ENCODE results near the gene LYZL4. TPM values are rescaled to one million over a fixed set of nuclear protein-coding genes. Genes with fewer than 3 reads are reported as not detected.

Gene LYZL4
- total RNA-seq, 2 donors from 2014 or later: not detected

GRCh38 chr3:42381551-42382082 lies 28.8 kb downstream of the LYZL4 start:
- Histone ChIP-seq H3K4me3 (no peak overlapping the region), H3K4me1 (no peaks in the 10 kb centered on the region), H3K27me3 (no peaks in the 10 kb centered on the region), H3K27ac (no peak overlapping the region), H3K9ac (ENCODE audit: low read depth in 2 of 2, low read length in 2 of 2) (no peak overlapping the region), H3K36me3 (no peaks in the 10 kb centered on the region), H3K9me3 (no peaks in the 10 kb centered on the region)
- no peak for TF ChIP-seq CTCF (IDR thresholded peaks at IDR 0.05)
- no peak for DNase-seq
- intact Hi-C loops (cut with DNase I): no loop called here

DNA sequence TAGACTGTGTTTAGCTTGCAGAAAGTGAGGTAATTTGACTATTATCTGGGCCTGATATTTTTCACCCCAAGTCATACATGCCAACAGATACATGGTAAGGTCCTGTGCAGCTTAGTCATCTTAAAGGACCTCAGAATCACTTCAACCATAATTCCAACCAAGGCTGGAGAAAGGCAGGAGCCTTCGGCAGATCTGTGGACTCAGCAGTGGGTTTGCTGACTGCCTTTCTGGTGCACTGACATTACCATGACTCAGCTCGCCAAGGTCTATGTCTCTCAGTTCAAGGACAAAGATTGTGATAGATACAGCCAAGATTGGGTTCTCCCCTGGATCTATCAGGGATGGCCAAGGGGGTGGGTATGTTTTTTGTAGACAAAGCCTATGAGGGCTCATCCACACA lies 32.7 kb downstream of the LYZL4 start:
- H3K27ac ChIP-seq: no peak overlapping the region
- intact Hi-C loops (cut with DNase I): no loop called here
- no peak for TF ChIP-seq CTCF (IDR thresholded peaks at IDR 0.05)
- no peaks in the 10 kb centered on the region for H3K27me3 ChIP-seq
- no peak overlapping the region for H3K9ac ChIP-seq (ENCODE audit: low read depth in 2 of 2, low read length in 2 of 2)
- H3K9me3 ChIP-seq: no peaks in the 10 kb centered on the region
- no peaks in the 10 kb centered on the region for H3K4me1 ChIP-seq
- H3K4me3 ChIP-seq: no peak overlapping the region
- H3K36me3 ChIP-seq: no peaks in the 10 kb centered on the region
- DNase-seq: no peak

DNA sequence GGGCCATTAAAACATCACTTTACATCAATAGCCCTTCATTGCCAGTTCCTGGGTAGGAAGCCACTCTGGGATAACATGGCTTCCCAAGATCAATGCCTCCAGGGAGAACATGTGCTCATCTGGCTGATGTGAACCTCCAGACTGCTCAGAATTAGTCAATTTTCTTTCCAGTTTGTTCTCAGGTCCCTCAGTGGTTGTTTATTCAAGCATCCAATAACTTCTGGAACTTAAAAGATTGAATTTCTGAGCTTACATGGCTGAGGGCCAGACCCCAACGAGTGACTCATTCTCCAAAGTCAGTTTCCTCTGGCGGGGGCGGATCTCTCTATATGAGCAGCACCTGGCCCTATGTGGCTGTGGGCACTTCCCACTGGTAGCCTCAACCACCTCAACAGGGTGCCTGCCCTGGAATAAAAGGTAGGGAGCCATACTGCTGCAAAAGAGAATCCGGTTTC lies 34.0 kb downstream of the LYZL4 start:
- Histone ChIP-seq H3K27ac (no peak overlapping the region), H3K27me3 (no peaks in the 10 kb centered on the region), H3K36me3 (no peaks in the 10 kb centered on the region), H3K4me1 (no peaks in the 10 kb centered on the region), H3K4me3 (no peak overlapping the region), H3K9ac (ENCODE audit: low read depth in 2 of 2, low read length in 2 of 2) (no peak overlapping the region), H3K9me3 (no peaks in the 10 kb centered on the region)
- DNase-seq: no peak
- no peak for TF ChIP-seq CTCF (IDR thresholded peaks at IDR 0.05)
- intact Hi-C loops (cut with DNase I): no loop called here

GRCh38 chr3:42375121-42375800 lies 35.1 kb downstream of the LYZL4 start:
- no peak for TF ChIP-seq CTCF (IDR thresholded peaks at IDR 0.05)

GRCh38 chr3:42371776-42372175 lies 38.6 kb downstream of the LYZL4 start:
- intact Hi-C loops (cut with DNase I): no loop called here
- no peaks in the 10 kb centered on the region for H3K4me1 ChIP-seq
- no peaks in the 10 kb centered on the region for H3K27me3 ChIP-seq
- H3K36me3 ChIP-seq: no peaks in the 10 kb centered on the region
- no peak overlapping the region for H3K4me3 ChIP-seq
- no peak for TF ChIP-seq CTCF (IDR thresholded peaks at IDR 0.05)
- no peak overlapping the region for H3K9ac ChIP-seq (ENCODE audit: low read depth in 2 of 2, low read length in 2 of 2)
- no peak for DNase-seq
- H3K27ac ChIP-seq: no peak overlapping the region
- H3K9me3 ChIP-seq: no peaks in the 10 kb centered on the region

More at GRCh38 chr3:42375121-42375800, 35.1 kb downstream of the LYZL4 start:
- no peak overlapping the region for H3K27ac ChIP-seq
- DNase-seq: no peak
- no peaks in the 10 kb centered on the region for H3K27me3 ChIP-seq
- H3K36me3 ChIP-seq: no peaks in the 10 kb centered on the region
- H3K4me3 ChIP-seq: no peak overlapping the region
- H3K4me1 ChIP-seq: no peaks in the 10 kb centered on the region
- intact Hi-C loops (cut with DNase I): no loop called here
- H3K9me3 ChIP-seq: no peaks in the 10 kb centered on the region
- H3K9ac ChIP-seq (ENCODE audit: low read depth in 2 of 2, low read length in 2 of 2): no peak overlapping the region
